Tibial artery (tissue), 4 donors: Measurements from ENCODE around the gene KLHL18.
"Not testable (repeated sequence)": the region's sequence is repeated elsewhere in the genome, so short reads cannot be mapped to it uniquely, and the experiment has no call there.

Experiments
- DNase-seq, 2 donors: peaks; one replicate each; pipeline ENCODE4 v3.0.0-alpha.2; 2019
- H3K27ac ChIP-seq, 2 donors: fragments of 200-600 bp; sonication (generic) in 1 of 2; 1 replicate in 1 of 2; 2 replicates in 1 of 2; pipeline ENCODE4 v1.5.1; 2018 to 2019; ENCODE audit warnings: mild to moderate bottlenecking in 1 of 2
- H3K27me3 ChIP-seq, 2 donors: fragments of 200-600 bp; sonication (generic) in 1 of 2; one replicate each; pipeline versions ENCODE4 v1.5.1 to v1.6.0; 2016 to 2019
- H3K36me3 ChIP-seq, 3 donors: fragments of 200-600 bp; sonication (generic) in 2 of 3; one replicate each; pipeline ENCODE4 v1.5.1; 2016 to 2019; ENCODE audit warnings: mild to moderate bottlenecking in 2 of 3
- H3K4me1 ChIP-seq, 4 donors: fragments of 200-600 bp; sonication (generic) in 2 of 4; 1 replicate in 3 of 4; 2 replicates in 1 of 4; pipeline ENCODE4 v1.5.1; 2016 to 2019
- H3K4me3 ChIP-seq, 2 donors: fragments of 200-600 bp; sonication (generic) in 1 of 2; 1 replicate in 1 of 2; 2 replicates in 1 of 2; pipeline ENCODE4 v1.5.1; 2018 to 2019; ENCODE audit warnings: mild to moderate bottlenecking in 2 of 2
- H3K9me3 ChIP-seq, 3 donors: fragments of 200-600 bp; sonication (generic) in 1 of 3; one replicate each; pipeline ENCODE4 v1.5.1; 2016 to 2019
- CTCF ChIP-seq, 2 experiments: fragments of 200-600 bp in 1 of 2; fragments of 450-650 bp in 1 of 2; IDR thresholded peaks; one replicate each; pipeline ENCODE4 v1.5.1; 2017 to 2019; ENCODE audit warnings: antibody characterized with exemption in 2 of 2, mild to moderate bottlenecking in 1 of 2, moderate library complexity in 1 of 2
- intact Hi-C: fragments of 100-400 bp; cut with DNase I; formaldehyde crosslinking; loops from one replicate; pipeline ENCODE4 v1.15.0; 2023; ENCODE audit warnings: low total_unique reads

The KLHL18 gene

GRCh38 chr3:47362701-47363100, 80.0 kb downstream of the KLHL18 start:
- no peak overlapping the region for H3K4me3 ChIP-seq

GRCh38 chr3:47365213-47366153, 82.7 kb downstream of the KLHL18 start:
- peak in 1 of 2 donors; percentile 66 for DNase-seq
- intact Hi-C loops: no loop called here
- Histone ChIP-seq H3K36me3 (no peaks in the 10 kb centered on the region), H3K27me3 (peaks cover 0 to 2% of the 10 kb centered on the region in 2 donors), H3K27ac (no peak overlapping the region), H3K4me1 (peaks cover 0 to 11% (median 2%) of the 10 kb centered on the region in 4 donors), H3K9me3 (no peaks in the 10 kb centered on the region), H3K4me3 (no peak overlapping the region)
- no peak for TF ChIP-seq CTCF (IDR thresholded peaks at IDR 0.05)

More at GRCh38 chr3:47362701-47363100, 80.0 kb downstream of the KLHL18 start:
- H3K27me3 ChIP-seq: no peaks in the 10 kb centered on the region
- H3K4me1 ChIP-seq: peaks cover 0 to 11% (median 2%) of the 10 kb centered on the region in 4 donors
- H3K9me3 ChIP-seq: peaks cover 4 to 19% (median 16%) of the 10 kb centered on the region in 3 donors
- H3K36me3 ChIP-seq: peaks cover 0 to 8% (median 0%) of the 10 kb centered on the region in 3 donors
- intact Hi-C loops: no loop called here
- no peak for TF ChIP-seq CTCF (IDR thresholded peaks at IDR 0.05)
- DNase-seq: no peak
- no peak overlapping the region for H3K27ac ChIP-seq

GRCh38 chr3:47366833-47367232, 84.1 kb downstream of the KLHL18 start:
- H3K4me3 ChIP-seq: no peak overlapping the region

GRCh38 chr3:47367631-47368030, 84.9 kb downstream of the KLHL18 start:
- H3K4me3 ChIP-seq: no peak overlapping the region
- H3K4me1 ChIP-seq: peaks cover 0 to 11% (median 2%) of the 10 kb centered on the region in 4 donors
- H3K9me3 ChIP-seq: no peaks in the 10 kb centered on the region
- no peak for TF ChIP-seq CTCF (IDR thresholded peaks at IDR 0.05)
- H3K36me3 ChIP-seq: no peaks in the 10 kb centered on the region
- H3K27ac ChIP-seq: no peak overlapping the region
- peaks cover 0 to 16% of the 10 kb centered on the region in 2 donors for H3K27me3 ChIP-seq
- intact Hi-C loops: no loop called here
- DNase-seq: peak in 1 of 2 donors; percentile 32

More at GRCh38 chr3:47366833-47367232, 84.1 kb downstream of the KLHL18 start:
- Histone ChIP-seq H3K36me3 (no peaks in the 10 kb centered on the region), H3K4me1 (peaks cover 0 to 11% (median 2%) of the 10 kb centered on the region in 4 donors), H3K9me3 (no peaks in the 10 kb centered on the region), H3K27me3 (peaks cover 0 to 15% of the 10 kb centered on the region in 2 donors), H3K27ac (no peak overlapping the region)
- intact Hi-C loops: no loop called here
- DNase-seq: peak in 1 of 2 donors; percentile 19
- no peak for TF ChIP-seq CTCF (IDR thresholded peaks at IDR 0.05)

GRCh38 chr3:47370020-47370419, 87.3 kb downstream of the KLHL18 start:
- H3K4me3 ChIP-seq, H3K9me3 ChIP-seq, H3K36me3 ChIP-seq, H3K27ac ChIP-seq, intact Hi-C loops: not testable (repeated sequence)
- peak in 1 of 2 donors; percentile 27 for DNase-seq
- Histone ChIP-seq H3K4me1 (peaks cover 0 to 11% (median 2%) of the 10 kb centered on the region in 4 donors), H3K27me3 (peaks cover 0 to 16% of the 10 kb centered on the region in 2 donors)
